ENCODE measurements around the gene ANKRD34A. TPM values are rescaled to one million over a fixed set of nuclear protein-coding genes. Genes with fewer than 3 reads are reported as not detected.

ANKRD34A gene
- total and polyA plus RNA-seq, 2 of the 13 experiments (the other 11 are each of a cell fraction or from before 2014, with no cell fraction given): 0.05 to 0.07 TPM

DNA sequence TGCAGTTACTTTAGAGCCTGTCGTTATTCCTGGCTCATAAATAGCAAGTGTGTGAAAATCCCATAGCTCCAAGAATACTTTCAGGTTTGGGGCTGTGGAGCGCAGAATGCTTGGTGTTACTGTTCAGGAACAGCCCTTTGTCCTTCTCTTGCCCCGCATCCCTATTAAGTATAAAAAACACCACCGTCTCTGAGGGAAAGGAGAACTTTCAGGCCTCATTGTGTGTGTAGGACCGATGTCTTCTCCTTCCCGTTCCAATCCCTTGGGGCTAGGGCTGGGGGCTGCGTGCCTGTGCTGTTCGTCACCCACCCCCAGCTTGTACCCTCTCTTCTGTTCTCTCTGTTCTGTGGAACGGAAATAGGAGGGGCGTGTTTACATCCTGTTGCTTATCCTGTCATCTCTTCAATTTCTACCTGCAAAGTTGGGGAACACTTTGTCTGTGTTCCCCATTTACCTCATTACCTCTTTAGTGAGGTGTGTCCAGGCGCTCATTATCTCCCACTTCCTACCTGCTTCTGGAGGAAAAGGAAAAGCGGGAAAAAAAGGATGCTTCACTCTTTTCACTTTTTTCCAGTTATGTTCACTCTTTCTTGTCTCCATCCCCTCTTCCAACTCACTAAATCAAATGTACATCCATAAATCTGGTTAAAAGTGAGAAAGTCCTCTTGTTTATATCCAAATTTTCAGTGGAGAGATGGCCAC is 32.8 kb upstream of the ANKRD34A start (continued):
- TF ChIP-seq, protein P1, sequence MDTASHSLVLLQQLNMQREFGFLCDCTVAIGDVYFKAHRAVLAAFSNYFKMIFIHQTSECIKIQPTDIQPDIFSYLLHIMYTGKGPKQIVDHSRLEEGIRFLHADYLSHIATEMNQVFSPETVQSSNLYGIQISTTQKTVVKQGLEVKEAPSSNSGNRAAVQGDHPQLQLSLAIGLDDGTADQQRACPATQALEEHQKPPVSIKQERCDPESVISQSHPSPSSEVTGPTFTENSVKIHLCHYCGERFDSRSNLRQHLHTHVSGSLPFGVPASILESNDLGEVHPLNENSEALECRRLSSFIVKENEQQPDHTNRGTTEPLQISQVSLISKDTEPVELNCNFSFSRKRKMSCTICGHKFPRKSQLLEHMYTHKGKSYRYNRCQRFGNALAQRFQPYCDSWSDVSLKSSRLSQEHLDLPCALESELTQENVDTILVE (CRISPR knock-in tag; IDR thresholded peaks at IDR 0.05): 0 out of 2 replicates have a peak, but pooled peaks have one; percentile 3
- TF ChIP-seq, protein P2, sequence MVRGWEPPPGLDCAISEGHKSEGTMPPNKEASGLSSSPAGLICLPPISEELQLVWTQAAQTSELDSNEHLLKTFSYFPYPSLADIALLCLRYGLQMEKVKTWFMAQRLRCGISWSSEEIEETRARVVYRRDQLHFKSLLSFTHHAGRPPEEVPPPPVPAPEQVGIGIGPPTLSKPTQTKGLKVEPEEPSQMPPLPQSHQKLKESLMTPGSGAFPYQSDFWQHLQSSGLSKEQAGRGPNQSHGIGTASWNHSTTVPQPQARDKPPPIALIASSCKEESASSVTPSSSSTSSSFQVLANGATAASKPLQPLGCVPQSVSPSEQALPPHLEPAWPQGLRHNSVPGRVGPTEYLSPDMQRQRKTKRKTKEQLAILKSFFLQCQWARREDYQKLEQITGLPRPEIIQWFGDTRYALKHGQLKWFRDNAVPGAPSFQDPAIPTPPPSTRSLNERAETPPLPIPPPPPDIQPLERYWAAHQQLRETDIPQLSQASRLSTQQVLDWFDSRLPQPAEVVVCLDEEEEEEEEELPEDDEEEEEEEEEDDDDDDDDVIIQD (CRISPR knock-in tag; IDR thresholded peaks at IDR 0.05; ENCODE audit: low read depth): peak; percentile 10; the same call in 1 of the 2 replicates
- no peak for TF ChIP-seq THYN1 (CRISPR knock-in tag; IDR thresholded peaks at IDR 0.05; ENCODE audit: borderline replicate concordance, low read depth)
- TF ChIP-seq ATF7-NPFF (CRISPR knock-in tag; IDR thresholded peaks at IDR 0.05; ENCODE audit: low read depth): no peak
- TF ChIP-seq, protein P3, sequence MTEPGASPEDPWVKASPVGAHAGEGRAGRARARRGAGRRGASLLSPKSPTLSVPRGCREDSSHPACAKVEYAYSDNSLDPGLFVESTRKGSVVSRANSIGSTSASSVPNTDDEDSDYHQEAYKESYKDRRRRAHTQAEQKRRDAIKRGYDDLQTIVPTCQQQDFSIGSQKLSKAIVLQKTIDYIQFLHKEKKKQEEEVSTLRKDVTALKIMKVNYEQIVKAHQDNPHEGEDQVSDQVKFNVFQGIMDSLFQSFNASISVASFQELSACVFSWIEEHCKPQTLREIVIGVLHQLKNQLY (CRISPR knock-in tag; IDR thresholded peaks at IDR 0.05): peak; percentile 69; the same call in 1 of the 2 replicates
- 0 out of 2 replicates have a peak, but pooled peaks have one; percentile 11 for TF ChIP-seq KLF12 (CRISPR knock-in tag; IDR thresholded peaks at IDR 0.05; ENCODE audit: borderline replicate concordance)
- peak; percentile 49; the same call in 1 of the 2 replicates for TF ChIP-seq FOXK1 (CRISPR knock-in tag; IDR thresholded peaks at IDR 0.05; ENCODE audit: borderline replicate concordance, low read depth)
- no peak for TF ChIP-seq ZNF615 (CRISPR knock-in tag; IDR thresholded peaks at IDR 0.05; ENCODE audit: borderline replicate concordance)
- TF ChIP-seq ZNF577 (CRISPR knock-in tag; IDR thresholded peaks at IDR 0.05; ENCODE audit: borderline replicate concordance, low read depth): no peak
- no peak for TF ChIP-seq ZNF766 (CRISPR knock-in tag; IDR thresholded peaks at IDR 0.05; ENCODE audit: borderline replicate concordance)
- TF ChIP-seq HDAC6 (IDR thresholded peaks at IDR 0.05; ENCODE audit: low read depth, low read length): no peak
- TF ChIP-seq, protein P4, sequence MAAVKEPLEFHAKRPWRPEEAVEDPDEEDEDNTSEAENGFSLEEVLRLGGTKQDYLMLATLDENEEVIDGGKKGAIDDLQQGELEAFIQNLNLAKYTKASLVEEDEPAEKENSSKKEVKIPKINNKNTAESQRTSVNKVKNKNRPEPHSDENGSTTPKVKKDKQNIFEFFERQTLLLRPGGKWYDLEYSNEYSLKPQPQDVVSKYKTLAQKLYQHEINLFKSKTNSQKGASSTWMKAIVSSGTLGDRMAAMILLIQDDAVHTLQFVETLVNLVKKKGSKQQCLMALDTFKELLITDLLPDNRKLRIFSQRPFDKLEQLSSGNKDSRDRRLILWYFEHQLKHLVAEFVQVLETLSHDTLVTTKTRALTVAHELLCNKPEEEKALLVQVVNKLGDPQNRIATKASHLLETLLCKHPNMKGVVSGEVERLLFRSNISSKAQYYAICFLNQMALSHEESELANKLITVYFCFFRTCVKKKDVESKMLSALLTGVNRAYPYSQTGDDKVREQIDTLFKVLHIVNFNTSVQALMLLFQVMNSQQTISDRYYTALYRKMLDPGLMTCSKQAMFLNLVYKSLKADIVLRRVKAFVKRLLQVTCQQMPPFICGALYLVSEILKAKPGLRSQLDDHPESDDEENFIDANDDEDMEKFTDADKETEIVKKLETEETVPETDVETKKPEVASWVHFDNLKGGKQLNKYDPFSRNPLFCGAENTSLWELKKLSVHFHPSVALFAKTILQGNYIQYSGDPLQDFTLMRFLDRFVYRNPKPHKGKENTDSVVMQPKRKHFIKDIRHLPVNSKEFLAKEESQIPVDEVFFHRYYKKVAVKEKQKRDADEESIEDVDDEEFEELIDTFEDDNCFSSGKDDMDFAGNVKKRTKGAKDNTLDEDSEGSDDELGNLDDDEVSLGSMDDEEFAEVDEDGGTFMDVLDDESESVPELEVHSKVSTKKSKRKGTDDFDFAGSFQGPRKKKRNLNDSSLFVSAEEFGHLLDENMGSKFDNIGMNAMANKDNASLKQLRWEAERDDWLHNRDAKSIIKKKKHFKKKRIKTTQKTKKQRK (IDR thresholded peaks at IDR 0.05; ENCODE audit: low read length): no peak
- TF ChIP-seq, protein P5, sequence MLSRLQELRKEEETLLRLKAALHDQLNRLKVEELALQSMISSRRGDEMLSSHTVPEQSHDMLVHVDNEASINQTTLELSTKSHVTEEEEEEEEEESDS (CRISPR knock-in tag; IDR thresholded peaks at IDR 0.05; ENCODE audit: borderline replicate concordance): no peak
- no peak for TF ChIP-seq HIVEP1 (CRISPR knock-in tag; IDR thresholded peaks at IDR 0.05)
- TF ChIP-seq, protein P6, sequence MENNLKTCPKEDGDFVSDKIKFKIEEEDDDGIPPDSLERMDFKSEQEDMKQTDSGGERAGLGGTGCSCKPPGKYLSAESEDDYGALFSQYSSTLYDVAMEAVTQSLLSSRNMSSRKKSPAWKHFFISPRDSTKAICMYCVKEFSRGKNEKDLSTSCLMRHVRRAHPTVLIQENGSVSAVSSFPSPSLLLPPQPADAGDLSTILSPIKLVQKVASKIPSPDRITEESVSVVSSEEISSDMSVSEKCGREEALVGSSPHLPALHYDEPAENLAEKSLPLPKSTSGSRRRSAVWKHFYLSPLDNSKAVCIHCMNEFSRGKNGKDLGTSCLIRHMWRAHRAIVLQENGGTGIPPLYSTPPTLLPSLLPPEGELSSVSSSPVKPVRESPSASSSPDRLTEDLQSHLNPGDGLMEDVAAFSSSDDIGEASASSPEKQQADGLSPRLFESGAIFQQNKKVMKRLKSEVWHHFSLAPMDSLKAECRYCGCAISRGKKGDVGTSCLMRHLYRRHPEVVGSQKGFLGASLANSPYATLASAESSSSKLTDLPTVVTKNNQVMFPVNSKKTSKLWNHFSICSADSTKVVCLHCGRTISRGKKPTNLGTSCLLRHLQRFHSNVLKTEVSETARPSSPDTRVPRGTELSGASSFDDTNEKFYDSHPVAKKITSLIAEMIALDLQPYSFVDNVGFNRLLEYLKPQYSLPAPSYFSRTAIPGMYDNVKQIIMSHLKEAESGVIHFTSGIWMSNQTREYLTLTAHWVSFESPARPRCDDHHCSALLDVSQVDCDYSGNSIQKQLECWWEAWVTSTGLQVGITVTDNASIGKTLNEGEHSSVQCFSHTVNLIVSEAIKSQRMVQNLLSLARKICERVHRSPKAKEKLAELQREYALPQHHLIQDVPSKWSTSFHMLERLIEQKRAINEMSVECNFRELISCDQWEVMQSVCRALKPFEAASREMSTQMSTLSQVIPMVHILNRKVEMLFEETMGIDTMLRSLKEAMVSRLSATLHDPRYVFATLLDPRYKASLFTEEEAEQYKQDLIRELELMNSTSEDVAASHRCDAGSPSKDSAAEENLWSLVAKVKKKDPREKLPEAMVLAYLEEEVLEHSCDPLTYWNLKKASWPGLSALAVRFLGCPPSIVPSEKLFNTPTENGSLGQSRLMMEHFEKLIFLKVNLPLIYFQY (CRISPR knock-in tag; IDR thresholded peaks at IDR 0.05; ENCODE audit: borderline replicate concordance): no peak
- peak; percentile 87 for TF ChIP-seq ZBTB7A (CRISPR knock-in tag; IDR thresholded peaks at IDR 0.05)
